Stimulated activated CD8-positive, alpha-beta memory T cell treated with anti-CD3 and anti-CD28 coated beads, Interleukin-7, amount 100 ng/mL, for 24 hours (primary cell): ENCODE data around the gene ORAI1.
"Not testable (repeated sequence)": the region's sequence is repeated elsewhere in the genome, so short reads cannot be mapped to it uniquely, and the experiment has no call there.

ENCODE experiments used
- DNase-seq: peaks from one replicate; pipeline ENCODE4 v3.0.0-alpha.2; 2020; ENCODE audit warnings: low read depth

The ORAI1 gene

GRCh38 chr12:121603581-121603980 lies 22.7 kb upstream of the ORAI1 start:
- DNase-seq: no peak

- DNase-seq: no peak
Measured at GRCh38 chr12:121608301-121608700, 18.0 kb upstream of the ORAI1 start.

- no peak for DNase-seq
Measured at GRCh38 chr12:121610239-121611149, 15.8 kb upstream of the ORAI1 start.

GRCh38 chr12:121611306-121611705 lies 15.0 kb upstream of the ORAI1 start:
- no peak for DNase-seq

GRCh38 chr12:121613462-121613861 lies 12.9 kb upstream of the ORAI1 start:
- no peak for DNase-seq

- DNase-seq: no peak
Measured at GRCh38 chr12:121614872-121615467, 11.4 kb upstream of the ORAI1 start.

DNA sequence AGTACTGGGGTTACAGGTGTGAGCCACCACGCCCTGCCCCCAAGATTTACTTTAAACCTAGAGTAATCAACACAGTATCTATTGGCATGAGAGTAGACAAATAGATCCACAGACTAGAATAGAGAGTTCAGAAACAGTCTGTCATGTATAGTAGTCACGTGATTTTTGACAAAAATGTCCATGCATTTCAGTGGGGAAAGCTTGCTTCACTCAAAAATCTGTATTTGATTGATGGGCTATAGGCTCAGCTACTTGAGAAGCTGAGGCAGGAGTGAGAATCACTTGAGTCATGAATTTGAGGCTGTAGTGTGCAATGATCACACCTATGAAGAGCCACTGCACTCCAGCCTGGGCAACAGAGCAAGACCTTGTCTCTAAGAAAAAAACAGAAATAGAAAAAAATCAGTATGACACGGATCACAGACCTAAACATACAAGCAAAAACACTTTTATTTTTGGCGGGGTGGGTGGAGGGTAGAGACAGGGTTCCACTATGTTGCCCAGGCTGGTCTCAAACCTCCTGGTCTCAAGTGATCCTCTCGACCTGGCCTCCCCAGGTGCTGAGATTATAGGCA lies 7.6 kb upstream of the ORAI1 start:
- DNase-seq: no peak

DNA sequence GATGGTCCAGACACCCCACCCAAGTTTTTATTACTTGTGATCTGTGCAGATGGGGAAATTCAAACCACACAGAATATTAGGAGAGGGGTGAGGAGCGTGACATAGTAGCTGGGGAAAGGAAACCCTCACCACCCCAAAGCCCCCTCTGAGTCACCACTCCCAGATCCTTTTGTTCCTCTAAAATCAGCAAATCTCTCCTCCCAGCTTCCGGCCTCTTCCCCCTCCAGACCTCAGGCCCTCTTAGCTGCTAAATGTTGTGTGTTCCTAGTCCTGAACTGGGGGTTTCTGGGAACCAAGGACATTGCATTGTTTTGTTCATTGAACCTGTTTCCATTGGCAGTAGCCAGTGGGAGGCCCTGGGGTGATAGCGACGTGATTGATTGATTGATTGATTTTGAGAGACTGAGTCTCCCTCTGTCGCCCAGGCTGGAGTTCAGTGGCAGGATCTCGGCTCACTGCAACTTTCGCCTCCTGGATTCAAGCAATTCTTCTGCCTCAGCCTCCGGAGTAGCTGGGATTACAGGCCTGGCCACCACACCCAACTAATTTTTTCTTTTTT lies 5.9 kb upstream of the ORAI1 start:
- DNase-seq: no peak

DNA sequence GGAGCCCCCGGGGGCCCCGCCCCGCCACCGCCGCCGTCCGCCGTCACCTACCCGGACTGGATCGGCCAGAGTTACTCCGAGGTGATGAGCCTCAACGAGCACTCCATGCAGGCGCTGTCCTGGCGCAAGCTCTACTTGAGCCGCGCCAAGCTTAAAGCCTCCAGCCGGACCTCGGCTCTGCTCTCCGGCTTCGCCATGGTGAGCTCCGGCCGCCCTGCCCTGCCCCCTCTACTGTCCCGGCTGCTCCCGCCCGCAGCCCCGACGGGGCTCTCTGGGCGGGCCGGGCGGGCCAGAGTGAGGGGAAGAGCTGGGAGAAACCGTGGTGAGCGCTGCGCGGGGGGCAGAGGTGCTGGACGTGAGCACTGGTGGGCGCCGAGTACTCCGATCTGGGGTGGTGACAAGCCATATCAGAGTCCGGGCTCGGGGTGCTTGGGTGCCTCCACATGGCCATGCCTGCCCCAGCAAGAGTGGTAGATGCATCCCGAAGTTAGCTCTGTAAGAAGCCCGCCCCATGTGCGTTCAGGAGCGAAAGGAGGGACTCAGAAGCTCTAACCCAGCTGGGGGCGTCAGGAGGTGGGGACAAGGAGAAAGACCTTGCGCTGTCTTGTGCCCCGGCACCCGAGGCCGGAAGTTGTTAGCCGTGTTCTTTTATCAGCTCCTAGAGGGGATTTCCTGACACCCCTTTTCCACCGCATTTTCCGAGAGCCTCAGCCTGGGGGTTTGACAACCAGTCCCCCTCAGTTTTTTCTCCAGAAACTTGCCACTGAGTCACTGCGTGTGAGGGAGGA lies 717 bp downstream of the ORAI1 start:
- DNase-seq: peak; percentile 72

GRCh38 chr12:121628037-121628436 lies 1.7 kb downstream of the ORAI1 start:
- DNase-seq: no peak

- DNase-seq: no peak
Measured at GRCh38 chr12:121628536-121628935, 2.2 kb downstream of the ORAI1 start.

- DNase-seq: no peak
Measured at GRCh38 chr12:121630791-121631355, 4.5 kb downstream of the ORAI1 start.

GRCh38 chr12:121632069-121632970 lies 6.0 kb downstream of the ORAI1 start:
- no peak for DNase-seq

DNA sequence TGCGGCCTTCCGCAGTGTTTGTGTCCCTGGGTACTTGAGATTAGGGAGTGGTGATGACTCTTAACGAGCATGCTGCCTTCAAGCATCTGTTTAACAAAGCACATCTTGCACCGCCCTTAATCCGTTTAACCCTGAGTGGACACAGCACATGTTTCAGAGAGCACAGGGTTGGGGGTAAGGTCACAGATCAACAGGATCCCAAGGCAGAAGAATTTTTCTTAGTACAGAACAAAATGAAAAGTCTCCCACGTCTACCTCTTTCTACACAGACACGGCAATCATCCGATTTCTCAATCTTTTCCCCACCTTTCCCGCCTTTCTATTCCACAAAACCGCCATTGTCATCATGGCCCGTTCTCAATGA lies 7.5 kb downstream of the ORAI1 start:
- DNase-seq: not testable (repeated sequence)

DNA sequence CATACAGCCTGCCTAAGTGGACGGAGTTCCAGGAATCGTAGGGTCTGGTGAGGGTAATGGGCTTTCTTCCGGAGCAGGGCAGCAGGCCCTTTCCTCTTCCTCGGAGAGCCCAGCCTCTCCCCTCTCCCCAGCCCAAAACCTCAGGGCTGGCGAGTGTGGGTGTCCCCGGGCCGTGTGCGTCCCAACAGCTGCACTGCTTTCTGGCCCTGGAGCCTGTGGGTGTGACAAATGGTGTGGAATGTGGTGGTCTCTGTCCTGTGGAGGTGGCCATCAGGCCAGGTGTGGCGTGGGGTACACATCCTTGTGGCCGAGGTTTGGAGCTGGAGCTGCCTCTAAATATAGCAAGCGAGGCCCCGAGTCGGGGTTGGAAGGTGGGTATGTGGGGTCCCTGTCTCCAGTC lies 8.5 kb downstream of the ORAI1 start:
- no peak for DNase-seq

- no peak for DNase-seq
Measured at GRCh38 chr12:121637231-121637914, 11.0 kb downstream of the ORAI1 start.

DNA sequence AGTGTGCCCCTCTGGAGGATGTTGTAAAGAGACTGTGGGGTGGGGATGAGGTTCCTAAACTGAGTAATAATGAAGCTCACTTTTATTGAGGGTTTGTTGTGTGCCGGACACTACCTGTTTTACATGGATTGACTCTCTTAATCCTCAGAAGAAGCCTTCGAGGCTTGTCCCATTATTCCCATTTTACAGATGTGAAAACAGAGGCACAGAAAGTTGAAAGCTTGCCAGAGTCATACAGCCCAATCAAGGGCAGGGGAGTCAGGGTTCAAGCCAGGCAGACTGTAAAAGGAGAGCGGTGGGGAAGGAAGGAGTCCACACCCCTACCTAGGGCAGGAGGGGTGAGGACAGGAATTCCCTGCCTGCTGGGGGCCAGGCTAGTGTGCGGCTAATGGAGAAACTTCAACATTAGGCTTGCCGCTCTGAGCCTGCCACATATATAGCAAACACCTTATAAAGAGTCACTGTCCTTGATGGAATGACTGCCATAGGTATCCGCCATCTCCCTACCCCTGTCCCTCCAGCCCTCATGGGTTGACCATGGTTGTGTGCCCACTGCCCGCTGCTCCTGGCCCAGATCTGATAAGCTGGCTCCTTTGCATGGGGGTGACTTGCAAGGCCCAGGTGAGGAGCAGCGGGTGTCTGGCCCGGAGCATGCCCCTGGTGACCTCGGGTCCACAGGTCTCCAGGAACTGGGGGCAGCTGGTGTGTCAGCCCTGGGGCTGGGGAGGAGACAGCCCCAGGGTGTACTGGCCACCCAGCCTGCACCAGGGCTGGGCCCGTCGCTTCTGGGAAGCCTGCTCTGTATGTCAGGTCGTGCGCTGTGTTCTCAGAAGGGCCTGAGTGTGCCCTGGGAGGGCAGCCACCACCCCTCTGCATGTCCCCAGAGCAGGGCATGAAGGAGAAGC lies 12.2 kb downstream of the ORAI1 start:
- no peak for DNase-seq

GRCh38 chr12:121641343-121641630 lies 15.0 kb downstream of the ORAI1 start:
- no peak for DNase-seq

DNA sequence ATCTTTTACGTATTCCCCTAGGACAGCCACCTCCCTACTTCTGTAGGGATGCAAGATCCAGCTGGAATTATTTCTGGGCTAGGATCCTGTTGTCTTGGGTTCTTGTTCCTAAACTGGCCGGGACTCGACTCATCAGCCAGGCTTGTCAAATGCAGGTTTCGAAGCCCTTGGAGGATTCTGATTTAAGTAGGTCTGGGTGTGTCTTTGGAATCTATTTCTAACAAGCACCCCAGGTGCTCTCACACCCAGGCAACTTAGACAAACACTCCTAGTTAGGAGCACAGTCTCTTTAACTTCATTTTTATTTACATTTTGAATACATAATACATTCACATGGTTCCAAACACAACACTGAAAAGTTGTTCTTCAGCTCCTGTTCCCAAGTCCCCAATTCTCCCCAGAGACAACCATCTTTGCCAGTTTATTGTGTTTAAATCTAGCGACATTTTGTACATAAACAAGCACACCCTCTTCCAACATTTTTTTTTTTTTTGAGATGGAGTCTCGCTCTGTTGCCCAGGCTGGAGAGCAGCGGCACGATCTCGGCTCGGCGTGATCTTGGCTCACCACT lies 22.2 kb downstream of the ORAI1 start:
- no peak for DNase-seq
